Endothelial cell of umbilical vein (primary cell): ENCODE results near the gene IGFBPL1. TPM values are rescaled to one million over a fixed set of nuclear protein-coding genes. Genes with fewer than 3 reads are reported as not detected.

ENCODE experiments used
- BruUV-seq: library from RNA; stranded (reverse); fragments of 400-500 nt; replicated peaks from 2 replicates; lab custom pipeline; 2021; lab: Mats Ljungman, UMichigan
- CTCF ChIA-PET: fragments of 300-600, 350-600 bp; sonication (Branson Sonifier 250); formaldehyde crosslinking; loops from one replicate; lab custom pipeline; 2021; ENCODE audit warnings: antibody characterized with exemption, inconsistent platforms; lab: Charles Lee
- POLR2A ChIA-PET: fragments of 300-600, 350-600 bp; sonication (Branson Sonifier 250); formaldehyde crosslinking; loops from one replicate; lab custom pipeline; 2021; ENCODE audit warnings: antibody characterized with exemption, inconsistent platforms; lab: Charles Lee
- DNase-seq: peaks from one replicate; pipeline ENCODE4 v3.0.0-alpha.2; 2011; ENCODE audit warnings: low read depth, low spot score
- FAIRE-seq: peaks from 2 replicates; lab custom pipeline; 2011; peaks lifted over from hg19 to GRCh38; lab: Jason Lieb, UNC
- H2AFZ ChIP-seq: 2 replicates; pipeline ENCODE4 v1.6.0; 2012; ENCODE audit warnings: low read depth, low read length, control low read depth, inconsistent platforms
- H3K27ac ChIP-seq: 2 replicates; pipeline ENCODE4 v1.5.1; 2011; ENCODE audit warnings: low read depth, mild to moderate bottlenecking, control low read depth, low read length, moderate library complexity; ENCODE audit not compliant: insufficient read depth
- H3K27me3 ChIP-seq, 2 experiments: 2 replicates each; pipeline versions ENCODE4 v1.6.0 to v1.6.1; 2011; ENCODE audit warnings: low read length in 2 of 2, mixed read lengths in 1 of 2; ENCODE audit not compliant: control insufficient read depth in 2 of 2, insufficient read depth in 2 of 2
- H3K36me3 ChIP-seq, 2 experiments: 2 replicates in 1 of 2; 3 replicates in 1 of 2; pipeline ENCODE4 v1.5.1; 2011; ENCODE audit warnings: low read length in 2 of 2, mild to moderate bottlenecking in 1 of 2, moderate library complexity in 1 of 2; ENCODE audit not compliant: control insufficient read depth in 2 of 2, insufficient read depth in 2 of 2; ENCODE audit errors: extremely low read depth in 1 of 2
- H3K4me1 ChIP-seq: 3 replicates; pipeline ENCODE4 v1.5.1; 2011; ENCODE audit warnings: mild to moderate bottlenecking, low read length; ENCODE audit not compliant: control insufficient read depth, insufficient read depth; ENCODE audit errors: extremely low read depth
- H3K4me2 ChIP-seq: 2 replicates; pipeline ENCODE4 v1.6.1; 2011; ENCODE audit warnings: low read length, control low read depth, mixed read lengths; ENCODE audit not compliant: insufficient read depth
- H3K4me3 ChIP-seq, 3 experiments: fragments of 200-600 bp in 1 of 3; sonication (generic), shearing (Covaris generic) in 1 of 3; replicated peaks in 1 of 3; 2 replicates each; pipeline ENCODE4 v1.5.1; 2011 to 2016; ENCODE audit warnings: control low read depth in 3 of 3, low read length in 3 of 3, mild to moderate bottlenecking in 2 of 3, inconsistent platforms in 1 of 3, low read depth in 1 of 3, moderate library complexity in 1 of 3; ENCODE audit not compliant: insufficient read depth in 1 of 3
- H3K79me2 ChIP-seq: 2 replicates; pipeline ENCODE4 v1.6.0; 2012; ENCODE audit warnings: low read length, inconsistent platforms; ENCODE audit not compliant: control insufficient read depth, insufficient read depth
- H3K9ac ChIP-seq: replicated peaks from 2 replicates; pipeline ENCODE3; 2011; ENCODE audit warnings: low read length, control low read depth; ENCODE audit not compliant: insufficient read depth; ENCODE audit errors: extremely low read depth
- H3K9me1 ChIP-seq: replicated peaks from 3 replicates; pipeline ENCODE4 v1.6.0; 2011; ENCODE audit warnings: mild to moderate bottlenecking, low read length; ENCODE audit not compliant: control insufficient read depth, insufficient read depth; ENCODE audit errors: extremely low read depth
- H3K9me3 ChIP-seq: replicated peaks from 2 replicates; pipeline ENCODE4 v1.5.1; 2012; ENCODE audit warnings: low read length, inconsistent platforms; ENCODE audit not compliant: control insufficient read depth, insufficient read depth
- H4K20me1 ChIP-seq: replicated peaks from 2 replicates; pipeline ENCODE3; 2011; ENCODE audit warnings: mild to moderate bottlenecking, low read length; ENCODE audit not compliant: control insufficient read depth, insufficient read depth; ENCODE audit errors: extremely low read depth
- CTCF ChIP-seq, 2 donors: IDR thresholded peaks; 1 replicate in 1 of 2; 2 replicates in 1 of 2; pipeline ENCODE4 v1.5.1; 2011; ENCODE audit warnings: low read length in 2 of 2, mild to moderate bottlenecking in 2 of 2, moderate library complexity in 2 of 2, control low read depth in 1 of 2, inconsistent platforms in 1 of 2, low read depth in 1 of 2; ENCODE audit not compliant: insufficient read depth in 1 of 2; ENCODE audit errors: extremely low read depth in 1 of 2
- EZH2 ChIP-seq: IDR thresholded peaks from 2 replicates; pipeline ENCODE4 v1.6.1; 2012; ENCODE audit warnings: borderline replicate concordance, low read depth, mild to moderate bottlenecking, moderate library complexity, low read length, inconsistent platforms; ENCODE audit not compliant: severe bottlenecking
- FOS ChIP-seq: IDR thresholded peaks from 2 replicates; pipeline ENCODE4 v1.6.1; 2011; ENCODE audit warnings: mild to moderate bottlenecking, low read length, moderate library complexity, borderline replicate concordance; ENCODE audit not compliant: insufficient read depth
- GATA2 ChIP-seq: IDR thresholded peaks from 2 replicates; pipeline ENCODE4 v1.7.0; 2011; ENCODE audit warnings: low read depth, mild to moderate bottlenecking, moderate library complexity, mixed read lengths, low read length; ENCODE audit not compliant: insufficient read length, insufficient read depth
- JUN ChIP-seq: IDR thresholded peaks from 2 replicates; pipeline ENCODE4 v1.6.1; 2011; ENCODE audit warnings: borderline replicate concordance, low read depth; ENCODE audit not compliant: insufficient read length, insufficient read depth
- MAX ChIP-seq: IDR thresholded peaks from 2 replicates; pipeline ENCODE4 v1.6.1; 2011; ENCODE audit not compliant: insufficient read depth, insufficient read length
- MYC ChIP-seq: IDR thresholded peaks from one replicate; pipeline ENCODE4 v1.6.1; 2011; ENCODE audit warnings: mild to moderate bottlenecking, low read depth, low read length
- POLR2A ChIP-seq: IDR thresholded peaks from 2 replicates; pipeline ENCODE4 v1.6.1; 2012; ENCODE audit warnings: low read depth, mild to moderate bottlenecking, control low read depth, low read length
- POLR2AphosphoS5 ChIP-seq: IDR thresholded peaks from 2 replicates; pipeline ENCODE4 v1.6.1; 2012; ENCODE audit warnings: low read depth, mild to moderate bottlenecking, control low read depth, low read length, moderate library complexity; ENCODE audit not compliant: insufficient read depth
- dilution Hi-C: fragments of 300-500 bp; cut with MboI; formaldehyde crosslinking; loops from one replicate; pipeline ENCODE4 v1.15.0; 2019; ENCODE audit warnings: low sequenced_read_pairs; ENCODE audit not compliant: extremely low pct_ligation_motif_present
- intact Hi-C: fragments of 100-400 bp; cut with micrococcal nuclease; formaldehyde crosslinking; loops from one replicate; pipeline ENCODE4 v1.10.0; 2022
- polyA plus RNA-seq, 4 experiments: library from polyadenylated mRNA; depleted of rRNA in 3 of 4; stranded (reverse) in 3 of 4; unstranded in 1 of 4; fragments of >200 nt; gene quantifications; 2 replicates each; pipeline versions ENCODE4 v1.2.1 to v1.2.3, GENCODE V29; 2011 to 2012; ENCODE audit warnings: missing spikeins in 1 of 4
- total RNA-seq: library from RNA; stranded (reverse); gene quantifications from 2 replicates; pipeline ENCODE4 v1.2.3, GENCODE V29; 2021

The IGFBPL1 gene
- total and polyA plus RNA-seq, 2 donors (not counting 3 experiments of a cell fraction or from before 2014, with no cell fraction given) = not detected

GRCh38 chr9:38445154-38446043 is 21.1 kb upstream of the IGFBPL1 start:
- H3K79me2 ChIP-seq = no peaks in the 10 kb centered on the region
- no peak for FAIRE-seq
- no peak for DNase-seq
- TF ChIP-seq MAX = no peak
- TF ChIP-seq GATA2 = no peak
- no peak for TF ChIP-seq FOS
- TF ChIP-seq POLR2A = no peak
- no peak for TF ChIP-seq POLR2AphosphoS5
- TF ChIP-seq EZH2 = no peak
- TF ChIP-seq MYC = no peak
- TF ChIP-seq CTCF (IDR thresholded peaks at IDR 0.05; ENCODE audit: extremely low read depth in 1 of 2, insufficient read depth in 1 of 2, low read depth in 1 of 2, low read length in 2 of 2) = no peak
- TF ChIP-seq JUN = no peak
- H3K9me3 ChIP-seq = no peaks in the 10 kb centered on the region
- no TSS peak for BruUV-seq
- no peak overlapping the region for H2AFZ ChIP-seq
- H3K4me1 ChIP-seq = peaks cover 9% of the 10 kb centered on the region
- H3K27ac ChIP-seq = no peak overlapping the region
- no peaks in the 10 kb centered on the region for H3K27me3 ChIP-seq
- CTCF ChIA-PET = no interaction called here
- intact Hi-C loops = no loop called here
- no peaks in the 10 kb centered on the region for H4K20me1 ChIP-seq
- no peak overlapping the region for H3K4me2 ChIP-seq
- POLR2A ChIA-PET = no interaction called here
- dilution Hi-C loops = no loop called here
- H3K9ac ChIP-seq = no peak overlapping the region
- H3K36me3 ChIP-seq = no peaks in the 10 kb centered on the region
- no peaks in the 10 kb centered on the region for H3K9me1 ChIP-seq
- H3K4me3 ChIP-seq = no peak overlapping the region
